ENCODE data around the gene ENTREP3.

Gene ENTREP3

GRCh38 chr1:155197901-155198546, 57.3 kb downstream of the ENTREP3 start:
- no peak overlapping the region for H3K4me3 ChIP-seq (ENCODE audit: low read depth in 1 of 2, low read length in 2 of 2)
- 0 out of 2 replicates have a peak, but pooled peaks cover 5% of the 10 kb centered on the region for H4K20me1 ChIP-seq (ENCODE audit: insufficient read depth, low read length)
- H3K27me3 ChIP-seq (ENCODE audit: insufficient read depth, low read length, poor library complexity): no peaks in the 10 kb centered on the region
- 0 out of 2 replicates have a peak, but pooled peaks cover 8% of the 10 kb centered on the region for H3K79me2 ChIP-seq (ENCODE audit: insufficient read depth, low read length)
- no peak overlapping the region for H3K4me2 ChIP-seq (ENCODE audit: insufficient read depth, low read length)
- H3K27ac ChIP-seq (ENCODE audit: low read length): no peak overlapping the region
- no peaks in the 10 kb centered on the region for H3K9me3 ChIP-seq (ENCODE audit: insufficient read depth, low read length, severe bottlenecking)
- no peak for DNase-seq
- H3K36me3 ChIP-seq (ENCODE audit: insufficient read depth, low read length): peaks cover 9% of the 10 kb centered on the region
- no peak overlapping the region for H3K9ac ChIP-seq (ENCODE audit: low read depth, low read length)
- no peak overlapping the region for H2AFZ ChIP-seq (ENCODE audit: low read depth, low read length)
- no peak for ATAC-seq (ENCODE audit: insufficient read depth, low read depth)
- peaks cover 29% of the 10 kb centered on the region for H3K4me1 ChIP-seq (ENCODE audit: insufficient read depth, low read length)
- TF ChIP-seq, protein P1, sequence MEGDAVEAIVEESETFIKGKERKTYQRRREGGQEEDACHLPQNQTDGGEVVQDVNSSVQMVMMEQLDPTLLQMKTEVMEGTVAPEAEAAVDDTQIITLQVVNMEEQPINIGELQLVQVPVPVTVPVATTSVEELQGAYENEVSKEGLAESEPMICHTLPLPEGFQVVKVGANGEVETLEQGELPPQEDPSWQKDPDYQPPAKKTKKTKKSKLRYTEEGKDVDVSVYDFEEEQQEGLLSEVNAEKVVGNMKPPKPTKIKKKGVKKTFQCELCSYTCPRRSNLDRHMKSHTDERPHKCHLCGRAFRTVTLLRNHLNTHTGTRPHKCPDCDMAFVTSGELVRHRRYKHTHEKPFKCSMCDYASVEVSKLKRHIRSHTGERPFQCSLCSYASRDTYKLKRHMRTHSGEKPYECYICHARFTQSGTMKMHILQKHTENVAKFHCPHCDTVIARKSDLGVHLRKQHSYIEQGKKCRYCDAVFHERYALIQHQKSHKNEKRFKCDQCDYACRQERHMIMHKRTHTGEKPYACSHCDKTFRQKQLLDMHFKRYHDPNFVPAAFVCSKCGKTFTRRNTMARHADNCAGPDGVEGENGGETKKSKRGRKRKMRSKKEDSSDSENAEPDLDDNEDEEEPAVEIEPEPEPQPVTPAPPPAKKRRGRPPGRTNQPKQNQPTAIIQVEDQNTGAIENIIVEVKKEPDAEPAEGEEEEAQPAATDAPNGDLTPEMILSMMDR (IDR thresholded peaks at IDR 0.05; ENCODE audit: borderline replicate concordance, extremely low read depth, low read length, poor library complexity, severe bottlenecking): no peak
- no peak for TF ChIP-seq EZH2 (IDR thresholded peaks at IDR 0.05; ENCODE audit: borderline replicate concordance, low read depth, low read length, severe bottlenecking)

All from DND-41 (cell line).